Epithelial cell of proximal tubule (primary cell): ENCODE data around the gene TM4SF5. TPM values are rescaled to one million over a fixed set of nuclear protein-coding genes. Genes with fewer than 3 reads are reported as not detected.

Source experiments
- DNase-seq: peaks from one replicate; pipeline ENCODE4 v3.0.0-alpha.2; 2011; ENCODE audit warnings: low read depth
- H3K4me3 ChIP-seq: 2 replicates; pipeline ENCODE4 v1.5.1; 2011; ENCODE audit warnings: low read depth, mild to moderate bottlenecking, low read length
- CTCF ChIP-seq: conservative IDR thresholded peaks from 2 replicates; pipeline ENCODE4 v1.5.1; 2012; ENCODE audit warnings: low read depth, mild to moderate bottlenecking, low read length
- total RNA-seq: library from RNA; depleted of rRNA; stranded (reverse); fragments of >200 nt; gene quantifications from 2 replicates; pipeline ENCODE4 v1.2.3, GENCODE V29; 2015

The TM4SF5 gene
- total RNA-seq, 1 donor from 2014 or later: not detected

- DNase-seq: no peak
- no peak overlapping the region for H3K4me3 ChIP-seq
- TF ChIP-seq CTCF: no peak
These were observed 23.0 kb upstream of the TM4SF5 start for GRCh38 chr17:4748686-4749085.

GRCh38 chr17:4750606-4751005 lies 21.1 kb upstream of the TM4SF5 start:
- TF ChIP-seq CTCF: no peak
- H3K4me3 ChIP-seq: no peak overlapping the region
- DNase-seq: no peak

GRCh38 chr17:4751932-4752331 lies 19.8 kb upstream of the TM4SF5 start:
- DNase-seq: no peak
- TF ChIP-seq CTCF: no peak
- H3K4me3 ChIP-seq: no peak overlapping the region

- H3K4me3 ChIP-seq: no peak overlapping the region
- no peak for DNase-seq
- TF ChIP-seq CTCF: no peak
These were observed 18.3 kb upstream of the TM4SF5 start for GRCh38 chr17:4753392-4753791.

GRCh38 chr17:4759776-4760236 lies 11.9 kb upstream of the TM4SF5 start:
- no peak for DNase-seq
- TF ChIP-seq CTCF: no peak
- H3K4me3 ChIP-seq: no peak overlapping the region

- DNase-seq: no peak
- no peak for TF ChIP-seq CTCF
- H3K4me3 ChIP-seq: no peak overlapping the region
These were observed 7.1 kb upstream of the TM4SF5 start for GRCh38 chr17:4764595-4764994.

GRCh38 chr17:4766201-4766600 lies 5.5 kb upstream of the TM4SF5 start:
- TF ChIP-seq CTCF: no peak
- no peak for DNase-seq
- no peak overlapping the region for H3K4me3 ChIP-seq
